ENCODE measurements around the gene TBC1D20.
"Not testable (repeated sequence)": the region's sequence is repeated elsewhere in the genome, so short reads cannot be mapped to it uniquely, and the experiment has no call there.

GRCh38 chr20:508364-508787, 46.0 kb upstream of the TBC1D20 start:
- not testable (repeated sequence) for TF ChIP-seq ZFX (IDR thresholded peaks at IDR 0.05); EZH2phosphoT487 (IDR thresholded peaks at IDR 0.05; ENCODE audit: borderline replicate concordance); MAX (IDR thresholded peaks at IDR 0.05); POLR2AphosphoS5 (IDR thresholded peaks at IDR 0.05; ENCODE audit: low read depth, low read length); RAD21 (IDR thresholded peaks at IDR 0.05; ENCODE audit: low read depth); POLR2A (IDR thresholded peaks at IDR 0.05; ENCODE audit: borderline replicate concordance, extremely low read depth, insufficient read depth, insufficient read length); YY1 (IDR thresholded peaks at IDR 0.05; ENCODE audit: extremely low read depth, insufficient replicate concordance, low read depth, low read length); ZNF274 (IDR thresholded peaks at IDR 0.05; ENCODE audit: low read depth, low read length); EZH2 (IDR thresholded peaks at IDR 0.05); ELF1 (IDR thresholded peaks at IDR 0.05; ENCODE audit: borderline replicate concordance, low read depth); CEBPB (IDR thresholded peaks at IDR 0.05; ENCODE audit: low read depth)
- TF ChIP-seq, protein P1, sequence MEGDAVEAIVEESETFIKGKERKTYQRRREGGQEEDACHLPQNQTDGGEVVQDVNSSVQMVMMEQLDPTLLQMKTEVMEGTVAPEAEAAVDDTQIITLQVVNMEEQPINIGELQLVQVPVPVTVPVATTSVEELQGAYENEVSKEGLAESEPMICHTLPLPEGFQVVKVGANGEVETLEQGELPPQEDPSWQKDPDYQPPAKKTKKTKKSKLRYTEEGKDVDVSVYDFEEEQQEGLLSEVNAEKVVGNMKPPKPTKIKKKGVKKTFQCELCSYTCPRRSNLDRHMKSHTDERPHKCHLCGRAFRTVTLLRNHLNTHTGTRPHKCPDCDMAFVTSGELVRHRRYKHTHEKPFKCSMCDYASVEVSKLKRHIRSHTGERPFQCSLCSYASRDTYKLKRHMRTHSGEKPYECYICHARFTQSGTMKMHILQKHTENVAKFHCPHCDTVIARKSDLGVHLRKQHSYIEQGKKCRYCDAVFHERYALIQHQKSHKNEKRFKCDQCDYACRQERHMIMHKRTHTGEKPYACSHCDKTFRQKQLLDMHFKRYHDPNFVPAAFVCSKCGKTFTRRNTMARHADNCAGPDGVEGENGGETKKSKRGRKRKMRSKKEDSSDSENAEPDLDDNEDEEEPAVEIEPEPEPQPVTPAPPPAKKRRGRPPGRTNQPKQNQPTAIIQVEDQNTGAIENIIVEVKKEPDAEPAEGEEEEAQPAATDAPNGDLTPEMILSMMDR (IDR thresholded peaks at IDR 0.05 in 2 of 3, conservative IDR thresholded peaks at IDR 0.05 in 1 of 3; ENCODE audit: borderline replicate concordance in 1 of 3, insufficient read depth in 1 of 3, low read depth in 2 of 3, low read length in 2 of 3) = not testable (repeated sequence)
